Measurements from ENCODE around the gene PACSIN1.

DNA sequence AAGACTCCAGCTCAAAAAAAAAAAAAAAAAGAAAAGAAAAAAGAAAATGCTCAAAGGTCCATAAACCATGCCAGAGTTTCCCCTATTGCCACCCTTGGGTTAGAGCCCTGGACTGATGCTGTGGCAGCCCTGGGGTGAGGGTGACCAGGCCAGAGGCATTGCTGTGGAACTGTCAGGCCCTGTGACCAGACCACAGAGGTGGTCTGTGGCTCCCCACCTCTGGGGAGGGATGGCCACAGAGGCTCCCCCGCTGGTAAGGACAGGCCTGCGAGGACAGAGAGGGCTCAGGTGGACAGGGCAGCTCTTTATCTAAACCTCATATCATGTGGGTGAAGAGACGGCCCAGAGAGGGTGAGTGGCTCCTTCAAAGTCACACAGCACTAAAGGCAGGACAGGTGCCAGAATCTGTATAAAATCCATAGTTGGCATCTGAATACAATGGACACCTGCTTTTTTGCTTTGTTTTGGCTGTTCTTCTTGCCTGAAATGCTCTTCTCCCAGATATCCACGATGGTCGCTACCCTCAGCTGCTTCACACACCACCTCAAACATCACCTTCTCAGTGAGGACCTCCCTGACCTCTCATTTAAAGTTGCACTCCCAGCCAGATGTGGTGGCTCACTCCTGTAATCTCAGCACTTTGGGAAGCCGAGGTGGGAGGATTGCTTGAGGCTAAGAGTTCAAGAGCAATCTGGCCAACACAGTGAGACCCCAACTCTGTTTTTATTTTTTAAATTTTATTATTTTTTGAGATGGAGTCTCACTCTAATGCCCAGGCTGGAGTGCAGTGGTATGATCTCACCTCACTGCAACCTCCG lies 112.8 kb downstream of the PACSIN1 start:
- TF ChIP-seq CTCF (IDR thresholded peaks at IDR 0.05; ENCODE audit: low read depth, low read length) (no peak), EZH2phosphoT487 (IDR thresholded peaks at IDR 0.05; ENCODE audit: low read depth) (no peak)
